Upper lobe of left lung (tissue), 6 donors: ENCODE results near the gene TEX44. TPM values are rescaled to one million over a fixed set of nuclear protein-coding genes. Genes with fewer than 3 reads are reported as not detected.

Source experiments
- ATAC-seq, 2 donors: fragments of 200-7000 bp; cut with Tn5 transposase; one replicate each; pipeline ENCODE4 v1.9.1; 2022; ENCODE audit warnings: mild to moderate bottlenecking in 2 of 2, moderate library complexity in 2 of 2; ENCODE audit not compliant: low FRiP score in 2 of 2
- DNase-seq, 2 donors: peaks; one replicate each; pipeline ENCODE4 v3.0.0-alpha.2; 2019 to 2020
- H3K27ac ChIP-seq, 4 donors: fragments of 200-600 bp; sonication (generic); one replicate each; pipeline ENCODE4 v1.5.1; 2016 to 2019
- H3K27me3 ChIP-seq, 4 donors: fragments of 200-600 bp; sonication (generic); one replicate each; pipeline ENCODE4 v1.5.1; 2017 to 2019
- H3K36me3 ChIP-seq, 4 donors: fragments of 200-600 bp; sonication (generic); one replicate each; pipeline ENCODE4 v1.5.1; 2016 to 2019
- H3K4me1 ChIP-seq, 4 donors: fragments of 200-600 bp; sonication (generic); one replicate each; pipeline ENCODE4 v1.5.1; 2018 to 2019
- H3K4me3 ChIP-seq, 4 donors: fragments of 200-600 bp; sonication (generic); one replicate each; pipeline ENCODE4 v1.5.1; 2017 to 2019; ENCODE audit warnings: mild to moderate bottlenecking in 2 of 4, moderate library complexity in 1 of 4
- H3K9me3 ChIP-seq, 4 donors: fragments of 200-600 bp; sonication (generic); one replicate each; pipeline ENCODE4 v1.5.1; 2018 to 2019
- EP300 ChIP-seq, 4 donors: sonication (generic); formaldehyde crosslinking; IDR thresholded peaks; one replicate each; pipeline ENCODE4 v1.5.1; 2017; ENCODE audit warnings: antibody characterized with exemption in 4 of 4, control low read depth in 2 of 4
- POLR2A ChIP-seq, 4 donors: fragments of 450-650 bp; IDR thresholded peaks; one replicate each; pipeline ENCODE4 v1.5.1; 2016 to 2017; ENCODE audit warnings: antibody characterized with exemption in 4 of 4, mild to moderate bottlenecking in 2 of 4
- POLR2AphosphoS5 ChIP-seq, 2 donors: sonication (generic); formaldehyde crosslinking; IDR thresholded peaks; one replicate each; pipeline ENCODE4 v1.5.1; 2017; ENCODE audit warnings: antibody characterized with exemption in 2 of 2
- WGBS, 2 donors: methylation state at CpG; one replicate each; pipeline ENCODE4 v1.1.5; 2017 to 2018; 5-methylcytosine and 5-hydroxymethylcytosine counted together
- total RNA-seq, 6 donors: library from RNA; depleted of rRNA in 4 of 6; stranded (reverse); fragments of >200 nt in 4 of 6; gene quantifications; one replicate each; pipeline versions ENCODE4 v1.1.0 to v1.2.1, GENCODE V29; 2016 to 2021
- TF ChIP-seq, protein P1 (sequence below), 6 experiments: fragments of 450-650 bp in 4 of 6; fragments of 200-600 bp in 2 of 6; sonication (generic) in 2 of 6; IDR thresholded peaks; one replicate each; pipeline ENCODE4 v1.5.1; 2016 to 2019; ENCODE audit warnings: antibody characterized with exemption in 6 of 6
- donor health status: DM: no; HTN: no; CAD: no; lungs with moderate emphysema.
- donor health status: DM: no; HTN: yes; CAD: no; lungs with severe emphysema.

Gene TEX44
- total RNA-seq, 6 donors from 2014 or later, result not detected

GRCh38 chr2:231556981-231557380 lies 35.7 kb upstream of the TEX44 start:
- 85 to 86% methylated on average over 7 of the region's 7 CpGs for WGBS, 2 donors
- no peak for TF ChIP-seq POLR2AphosphoS5 (IDR thresholded peaks at IDR 0.05)
- no peak for TF ChIP-seq EP300 (IDR thresholded peaks at IDR 0.05)
- ATAC-seq (no peak), DNase-seq (no peak)
- no peaks in the 10 kb centered on the region for H3K27me3 ChIP-seq
- H3K4me1 ChIP-seq, result peaks cover 16 to 27% (median 20%) of the 10 kb centered on the region in 4 donors
- peaks cover 0 to 11% (median 5%) of the 10 kb centered on the region in 4 donors for H3K9me3 ChIP-seq
- H3K27ac ChIP-seq, result peak overlapping the region; percentile 4 to 76 (median 72)
- no peak overlapping the region for H3K4me3 ChIP-seq
- no peaks in the 10 kb centered on the region for H3K36me3 ChIP-seq

DNA sequence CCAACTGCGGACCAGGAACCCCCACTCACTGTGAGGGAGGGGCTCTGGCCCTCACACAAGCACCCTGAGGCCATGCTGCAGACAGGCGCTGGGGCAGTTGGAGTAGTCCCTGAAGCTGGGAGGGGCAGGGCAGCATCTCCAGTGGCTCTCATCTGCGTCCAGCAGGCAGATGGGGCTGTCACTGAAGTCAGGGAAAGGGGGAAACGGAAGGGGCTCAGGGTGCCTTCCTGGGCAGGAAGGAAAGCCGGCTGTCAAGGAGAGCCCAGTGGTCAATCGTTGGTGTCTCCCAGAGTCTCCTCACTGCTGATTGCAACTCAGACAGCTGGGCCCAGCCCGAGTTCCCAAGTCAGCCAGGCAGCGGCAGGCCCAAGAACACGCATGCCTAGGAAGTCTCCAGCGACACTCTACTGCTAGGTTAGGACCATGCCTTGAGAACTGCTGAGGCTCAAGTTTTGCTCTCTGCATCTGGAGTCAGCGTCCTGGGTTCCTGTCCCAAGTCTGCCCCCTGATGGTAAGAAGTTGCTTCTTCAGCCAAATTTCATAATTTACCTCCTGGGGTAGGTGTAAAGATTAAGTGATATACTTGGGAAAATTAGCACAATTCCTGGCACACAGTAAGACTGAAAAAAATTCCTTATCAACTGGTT lies 35.0 kb upstream of the TEX44 start:
- Histone ChIP-seq H3K9me3 (peaks cover 0 to 6% (median 3%) of the 10 kb centered on the region in 4 donors), H3K36me3 (no peaks in the 10 kb centered on the region), H3K27ac (peak overlapping the region; percentile 4 to 76 (median 72)), H3K4me3 (no peak overlapping the region), H3K4me1 (peaks cover 16 to 27% (median 20%) of the 10 kb centered on the region in 4 donors), H3K27me3 (no peaks in the 10 kb centered on the region)
- WGBS, 2 donors, result 26 to 60% methylated on average over 3 to 11 of the region's 11 CpGs
- TF ChIP-seq POLR2AphosphoS5 (IDR thresholded peaks at IDR 0.05) (peak in 1 of 2 donors; percentile 17), POLR2A (IDR thresholded peaks at IDR 0.05) (no peak)
- TF ChIP-seq, protein P1, sequence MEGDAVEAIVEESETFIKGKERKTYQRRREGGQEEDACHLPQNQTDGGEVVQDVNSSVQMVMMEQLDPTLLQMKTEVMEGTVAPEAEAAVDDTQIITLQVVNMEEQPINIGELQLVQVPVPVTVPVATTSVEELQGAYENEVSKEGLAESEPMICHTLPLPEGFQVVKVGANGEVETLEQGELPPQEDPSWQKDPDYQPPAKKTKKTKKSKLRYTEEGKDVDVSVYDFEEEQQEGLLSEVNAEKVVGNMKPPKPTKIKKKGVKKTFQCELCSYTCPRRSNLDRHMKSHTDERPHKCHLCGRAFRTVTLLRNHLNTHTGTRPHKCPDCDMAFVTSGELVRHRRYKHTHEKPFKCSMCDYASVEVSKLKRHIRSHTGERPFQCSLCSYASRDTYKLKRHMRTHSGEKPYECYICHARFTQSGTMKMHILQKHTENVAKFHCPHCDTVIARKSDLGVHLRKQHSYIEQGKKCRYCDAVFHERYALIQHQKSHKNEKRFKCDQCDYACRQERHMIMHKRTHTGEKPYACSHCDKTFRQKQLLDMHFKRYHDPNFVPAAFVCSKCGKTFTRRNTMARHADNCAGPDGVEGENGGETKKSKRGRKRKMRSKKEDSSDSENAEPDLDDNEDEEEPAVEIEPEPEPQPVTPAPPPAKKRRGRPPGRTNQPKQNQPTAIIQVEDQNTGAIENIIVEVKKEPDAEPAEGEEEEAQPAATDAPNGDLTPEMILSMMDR (IDR thresholded peaks at IDR 0.05), result peak; percentile 39 to 87 (median 63)
- DNase-seq (peak; percentile 57 to 77), ATAC-seq (peak; percentile 93 to 96)

GRCh38 chr2:231563378-231563961 lies 29.2 kb upstream of the TEX44 start:
- DNase-seq (peak in 1 of 2 donors; percentile 40), ATAC-seq (peak; percentile 30 to 88)
- H3K36me3 ChIP-seq, result no peaks in the 10 kb centered on the region
- no peaks in the 10 kb centered on the region for H3K27me3 ChIP-seq
- H3K27ac ChIP-seq, result no peak overlapping the region
- no peaks in the 10 kb centered on the region for H3K9me3 ChIP-seq
- TF ChIP-seq, protein P1 (IDR thresholded peaks at IDR 0.05), result peak in 5 of 6 experiments; percentile 41 to 58 (median 55)
- TF ChIP-seq EP300 (IDR thresholded peaks at IDR 0.05) (no peak), POLR2AphosphoS5 (IDR thresholded peaks at IDR 0.05) (no peak), POLR2A (IDR thresholded peaks at IDR 0.05) (no peak)
- WGBS, 2 donors, result 20 to 42% methylated on average over 3 of the region's 3 CpGs
- no peak overlapping the region for H3K4me3 ChIP-seq
- H3K4me1 ChIP-seq, result no peaks in the 10 kb centered on the region

- TF ChIP-seq, protein P1 (IDR thresholded peaks at IDR 0.05), result no peak
- no peak for TF ChIP-seq EP300 (IDR thresholded peaks at IDR 0.05)
- no peak for TF ChIP-seq POLR2AphosphoS5 (IDR thresholded peaks at IDR 0.05)
- no peak for TF ChIP-seq POLR2A (IDR thresholded peaks at IDR 0.05)
- no peak for DNase-seq
- Histone ChIP-seq H3K9me3 (no peaks in the 10 kb centered on the region), H3K4me1 (no peaks in the 10 kb centered on the region), H3K4me3 (no peak overlapping the region), H3K27me3 (no peaks in the 10 kb centered on the region), H3K27ac (no peak overlapping the region), H3K36me3 (no peaks in the 10 kb centered on the region)
- 85 to 86% methylated on average over 4 of the region's 4 CpGs for WGBS, 2 donors
- no peak for ATAC-seq
Measured at GRCh38 chr2:231565887-231566594, 26.6 kb upstream of the TEX44 start.

DNA sequence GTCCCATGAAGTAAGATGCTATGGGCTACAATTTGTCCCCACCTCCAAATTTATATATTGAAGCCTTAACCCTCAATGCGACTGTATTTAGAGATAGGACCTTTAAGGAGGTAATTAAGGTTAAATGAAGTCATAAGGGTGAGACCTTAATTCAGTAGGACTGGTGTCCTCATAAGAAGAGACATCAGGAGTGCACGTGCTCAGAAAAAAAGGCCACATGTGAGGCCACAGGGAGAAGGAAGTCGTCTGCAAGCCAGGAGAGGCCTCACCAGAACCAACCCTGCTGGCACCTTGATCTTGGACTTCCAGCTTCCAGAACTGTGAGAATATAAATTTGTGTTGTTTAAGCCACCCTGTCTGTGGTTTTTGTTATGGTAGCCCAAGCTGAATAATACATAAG lies 25.5 kb upstream of the TEX44 start:
- Histone ChIP-seq H3K27ac (no peak overlapping the region), H3K27me3 (no peaks in the 10 kb centered on the region), H3K9me3 (no peaks in the 10 kb centered on the region), H3K4me3 (no peak overlapping the region), H3K4me1 (no peaks in the 10 kb centered on the region), H3K36me3 (no peaks in the 10 kb centered on the region)
- TF ChIP-seq, protein P1 (IDR thresholded peaks at IDR 0.05), result no peak
- DNase-seq (no peak), ATAC-seq (no peak)
- 81 to 84% methylated on average over 3 of the region's 3 CpGs for WGBS, 2 donors
